Hematopoietic multipotent progenitor cell (in vitro differentiated cells): Measurements from ENCODE around the gene TMEM163. TPM values are rescaled to one million over a fixed set of nuclear protein-coding genes. Genes with fewer than 3 reads are reported as not detected.
A peak's percentile ranks its signal among the peaks of the same experiment; 100 is the strongest.
"Not testable (repeated sequence)": the region's sequence is repeated elsewhere in the genome, so short reads cannot be mapped to it uniquely, and the experiment has no call there.

Experiments used
- DNase-seq, 3 donors: peaks; one replicate each; pipeline ENCODE4 v3.0.0-alpha.2; 2011 to 2015; ENCODE audit warnings: low read depth in 2 of 3, low spot score in 2 of 3
- total RNA-seq: library from RNA; depleted of rRNA; stranded (reverse); fragments of >200 nt; gene quantifications from one replicate; pipeline ENCODE4 v1.2.3, GENCODE V29; 2012

The TMEM163 gene
- total RNA-seq, 1 donor, result 17.2 TPM

GRCh38 chr2:134500211-134500935, 218.4 kb downstream of the TMEM163 start:
- DNase-seq, result no peak

- no peak for DNase-seq
These were observed 219.4 kb downstream of the TMEM163 start for GRCh38 chr2:134499307-134499926.

GRCh38 chr2:134498654-134499053, 220.1 kb downstream of the TMEM163 start:
- no peak for DNase-seq

DNA sequence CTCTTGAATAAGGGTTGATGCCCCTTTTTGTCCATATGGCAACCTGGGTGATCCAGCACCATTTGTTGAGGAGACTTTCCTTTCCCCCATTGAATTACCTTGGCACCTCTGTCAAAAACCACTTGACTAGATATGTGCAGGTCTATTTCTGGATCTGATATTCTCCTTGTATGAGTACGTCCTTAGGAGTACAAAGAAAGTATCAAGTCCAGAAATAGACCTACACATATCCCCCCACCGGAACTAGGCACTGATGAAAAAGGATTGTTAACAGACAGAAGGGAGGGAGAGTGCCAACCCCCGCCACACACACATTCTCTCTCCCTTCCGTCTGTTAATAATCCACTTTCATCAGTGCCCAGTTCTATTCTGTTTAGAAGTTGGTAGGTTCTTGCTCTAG, 225.0 kb downstream of the TMEM163 start:
- no peak for DNase-seq

DNA sequence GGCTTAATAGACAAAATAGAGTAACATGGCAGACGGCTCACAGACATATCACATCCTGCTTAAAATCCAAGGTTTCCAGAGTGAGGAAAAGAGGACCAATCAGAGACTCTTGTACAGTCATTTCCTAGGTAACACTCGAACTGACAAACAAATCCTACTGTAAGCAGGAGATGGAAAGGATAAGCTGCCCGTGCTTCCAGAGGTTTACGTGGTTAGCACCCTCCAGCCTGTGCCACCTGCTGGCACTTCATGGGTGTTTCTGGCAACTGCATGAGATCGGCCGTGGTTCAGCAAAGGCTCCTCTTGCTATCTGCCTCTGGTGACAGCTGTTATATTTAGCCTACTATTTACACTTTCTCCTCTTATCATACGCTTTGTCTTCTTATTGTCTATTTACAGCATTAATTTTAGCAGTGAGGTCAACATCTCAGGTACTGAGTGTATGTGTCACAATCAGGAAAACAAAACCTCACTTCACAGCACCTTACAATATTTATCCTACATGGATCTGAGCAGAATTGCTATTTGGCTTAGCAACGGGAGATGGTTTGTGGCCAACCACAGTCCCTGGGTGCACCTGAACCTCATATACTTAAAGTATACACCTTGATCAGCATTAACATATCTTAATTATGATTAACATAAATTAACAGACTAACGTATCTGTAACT, 226.9 kb downstream of the TMEM163 start:
- DNase-seq, result no peak

DNA sequence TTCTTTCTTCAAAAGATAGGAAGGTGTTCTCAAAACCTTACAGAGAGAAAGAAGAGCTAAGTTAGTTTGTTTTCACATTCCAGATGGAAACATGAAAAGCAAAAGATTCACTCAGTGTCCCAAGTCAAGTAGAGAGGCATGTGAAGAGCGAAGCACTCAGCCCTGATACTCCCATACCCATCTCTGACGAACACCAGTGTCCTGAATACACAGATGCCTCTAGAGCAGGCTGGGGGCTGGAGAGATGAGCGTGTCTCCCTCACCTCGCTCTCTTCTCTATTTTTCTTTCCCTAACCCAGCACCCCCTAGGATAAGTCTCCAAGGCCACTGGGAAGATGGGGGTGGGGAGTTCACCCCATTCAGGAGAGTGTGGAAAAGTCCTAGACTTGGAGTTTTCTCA, 227.8 kb downstream of the TMEM163 start:
- DNase-seq, result no peak

GRCh38 chr2:134490559-134490958, 228.2 kb downstream of the TMEM163 start:
- DNase-seq, result no peak

DNA sequence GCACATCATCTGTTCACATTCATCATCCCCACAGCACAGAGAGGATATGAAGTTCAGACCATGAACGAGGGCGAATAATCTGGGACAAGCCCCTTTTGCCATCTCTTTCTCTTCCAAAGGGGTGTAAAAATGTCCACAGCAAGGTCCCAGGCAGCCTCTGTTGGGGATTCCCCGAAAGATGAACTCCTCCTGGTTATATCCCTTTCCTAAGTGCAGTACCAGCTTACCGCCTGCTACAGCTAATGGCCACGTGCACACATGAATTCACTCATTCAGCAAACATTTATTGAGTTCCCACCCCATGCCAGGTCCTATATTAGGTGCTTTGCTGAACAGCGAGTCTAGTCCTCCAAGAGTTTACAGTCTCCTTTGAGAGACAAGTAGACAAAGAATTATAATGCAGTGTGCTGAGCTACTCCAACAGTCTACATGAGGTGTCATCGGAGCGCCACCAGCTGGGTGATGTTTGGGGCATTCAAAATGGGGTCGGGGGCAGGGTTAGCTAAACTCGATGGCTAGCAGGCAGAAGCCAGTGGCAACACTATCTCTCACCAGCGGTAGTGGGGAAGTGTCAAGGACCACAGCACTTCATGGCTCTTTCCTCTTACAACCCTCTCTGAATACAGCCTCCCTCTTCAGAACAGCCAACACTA, 228.9 kb downstream of the TMEM163 start:
- DNase-seq, result no peak

DNA sequence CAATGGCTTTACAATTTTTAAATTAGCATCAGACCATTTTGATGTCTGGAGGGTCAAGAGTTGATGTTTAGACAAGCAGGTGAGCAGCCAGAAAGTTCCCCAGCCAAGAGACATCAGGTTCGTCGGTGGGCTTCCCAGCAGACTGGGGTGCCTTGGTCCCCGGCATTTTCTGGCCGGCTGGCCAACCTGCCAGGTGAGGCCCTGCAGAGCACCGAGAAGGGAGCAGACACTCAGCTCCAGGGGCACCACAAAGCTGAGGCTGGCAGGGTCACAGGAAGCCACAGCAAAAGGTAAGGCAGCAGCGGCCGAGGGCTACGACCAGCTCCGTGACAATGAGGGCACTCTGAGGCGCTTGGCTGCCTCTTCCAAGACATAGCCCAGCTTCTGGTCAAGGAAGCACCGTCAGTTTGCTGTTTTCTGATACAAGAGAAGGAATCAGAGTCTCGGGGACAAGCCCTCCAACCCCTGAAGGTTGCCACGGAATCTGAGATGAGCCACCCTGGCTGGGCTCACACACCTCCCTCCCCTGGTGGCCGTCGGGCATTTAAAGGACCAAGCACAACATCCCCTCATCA, 235.9 kb downstream of the TMEM163 start:
- no peak for DNase-seq

- no peak for DNase-seq
These were observed 236.6 kb downstream of the TMEM163 start for GRCh38 chr2:134482131-134482723.

DNA sequence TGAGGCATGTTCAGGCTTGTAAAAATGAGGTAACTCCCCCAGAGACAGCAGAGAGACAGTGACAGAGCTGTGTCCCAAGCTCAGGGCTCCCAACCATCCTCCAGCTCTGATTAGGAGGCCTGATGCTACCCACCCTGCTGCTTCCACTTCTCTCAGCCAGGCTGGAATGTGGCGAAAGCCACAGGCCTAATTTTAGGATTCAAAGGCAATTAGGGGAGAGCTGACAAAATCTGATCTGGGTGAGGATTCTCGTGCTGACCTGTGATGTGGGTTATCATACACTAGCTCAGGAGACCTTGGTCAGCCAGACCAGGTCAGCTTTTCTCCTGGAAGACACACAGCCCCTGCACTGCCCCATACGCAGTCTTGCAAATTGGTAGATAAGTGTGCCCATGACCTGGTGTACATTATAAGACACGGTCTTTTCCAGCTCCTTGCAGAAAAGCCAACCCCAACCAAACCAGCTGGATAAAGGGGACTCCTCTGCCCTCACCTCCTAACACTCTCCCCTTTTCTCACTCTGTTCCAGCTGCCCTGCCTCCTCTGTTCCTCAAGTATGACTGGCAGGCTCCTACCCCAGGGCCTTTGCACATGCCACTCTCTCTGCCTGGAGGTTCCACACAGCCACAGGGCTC, 239.0 kb downstream of the TMEM163 start:
- DNase-seq, result no peak

DNA sequence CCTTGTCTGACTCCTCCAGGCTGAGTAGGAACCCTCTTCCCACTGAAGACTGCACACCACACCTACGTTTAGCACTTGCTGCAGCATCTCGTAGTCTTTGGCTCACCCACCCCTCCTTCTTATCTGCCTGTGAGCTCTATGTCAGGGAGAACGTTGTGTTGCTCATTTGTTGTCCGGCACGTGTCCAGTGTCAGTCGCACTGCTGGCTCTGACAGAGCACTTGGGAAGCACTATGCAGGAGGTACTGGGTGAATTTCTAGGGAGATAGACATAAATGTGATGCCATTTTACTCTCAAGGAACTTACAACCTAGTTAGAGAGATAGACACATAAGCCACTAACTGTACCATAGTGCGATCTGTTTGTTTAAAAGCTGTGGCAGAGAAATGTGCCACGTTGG, 241.8 kb downstream of the TMEM163 start:
- not testable (repeated sequence) for DNase-seq

- no peak for DNase-seq
These were observed 248.1 kb downstream of the TMEM163 start for GRCh38 chr2:134470561-134471168.

- DNase-seq, result no peak
These were observed 249.2 kb downstream of the TMEM163 start for GRCh38 chr2:134469516-134470115.

- no peak for DNase-seq
These were observed 250.0 kb downstream of the TMEM163 start for GRCh38 chr2:134468776-134469175.

DNA sequence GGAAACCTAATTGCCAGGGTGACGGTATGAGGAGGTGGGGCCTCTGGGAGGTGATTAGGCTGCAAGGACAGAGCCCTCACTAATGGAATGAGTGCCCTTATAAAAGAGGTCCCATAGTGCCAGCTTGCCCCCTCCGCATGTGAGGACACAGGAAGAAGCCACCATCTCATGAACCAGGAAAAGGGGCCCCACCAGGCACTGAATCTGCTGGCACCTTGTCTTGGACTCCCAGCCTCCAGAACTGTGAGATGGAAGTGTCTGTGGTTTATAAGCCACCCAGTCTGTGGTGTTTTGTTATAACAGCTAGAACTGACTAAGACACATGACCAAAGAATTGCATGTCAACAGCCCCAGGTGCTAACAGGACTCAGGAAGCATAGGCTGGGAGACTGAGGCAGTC, 250.6 kb downstream of the TMEM163 start:
- no peak for DNase-seq

DNA sequence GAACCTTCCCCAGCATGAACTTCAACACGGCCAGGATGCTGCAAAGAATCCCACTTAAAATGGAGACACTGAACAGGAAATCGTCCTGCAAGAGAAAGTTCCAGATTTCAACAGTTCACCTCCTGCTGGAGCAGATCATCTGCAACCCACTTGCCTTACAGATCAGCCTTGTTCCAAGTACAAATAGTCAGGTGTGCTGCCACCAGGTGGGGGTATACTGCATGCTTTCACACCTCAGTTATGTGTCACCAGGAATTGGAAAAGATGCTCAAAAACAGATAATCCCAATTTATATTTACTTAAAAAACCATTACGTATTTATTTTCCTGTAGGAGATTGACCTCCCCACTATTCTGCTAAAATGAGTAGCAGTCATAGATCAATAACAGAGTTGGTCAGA, 252.7 kb downstream of the TMEM163 start:
- DNase-seq, result peak in 2 of 3 donors; percentile 18 to 37

GRCh38 chr2:134465228-134466105, 253.3 kb downstream of the TMEM163 start:
- no peak for DNase-seq

GRCh38 chr2:134463699-134464022, 255.1 kb downstream of the TMEM163 start:
- DNase-seq, result no peak
